HG03175 (cell line): ENCODE measurements around the gene SPOCK3.
"Not testable (repeated sequence)": the region's sequence is repeated elsewhere in the genome, so short reads cannot be mapped to it uniquely, and the experiment has no call there.

Experiments used
- ATAC-seq: cut with Tn5 transposase; IDR thresholded peaks from one replicate; pipeline ENCODE4 v1.9.1; 2021; ENCODE audit warnings: mild to moderate bottlenecking, moderate library complexity; ENCODE audit not compliant: unreplicated experiment

SPOCK3 gene

GRCh38 chr4:167234316-167234881 is at the start of gene SPOCK3:
SPOCK3 (minus strand) TSS chr4:167234494.
- ATAC-seq: peak; percentile 33

DNA sequence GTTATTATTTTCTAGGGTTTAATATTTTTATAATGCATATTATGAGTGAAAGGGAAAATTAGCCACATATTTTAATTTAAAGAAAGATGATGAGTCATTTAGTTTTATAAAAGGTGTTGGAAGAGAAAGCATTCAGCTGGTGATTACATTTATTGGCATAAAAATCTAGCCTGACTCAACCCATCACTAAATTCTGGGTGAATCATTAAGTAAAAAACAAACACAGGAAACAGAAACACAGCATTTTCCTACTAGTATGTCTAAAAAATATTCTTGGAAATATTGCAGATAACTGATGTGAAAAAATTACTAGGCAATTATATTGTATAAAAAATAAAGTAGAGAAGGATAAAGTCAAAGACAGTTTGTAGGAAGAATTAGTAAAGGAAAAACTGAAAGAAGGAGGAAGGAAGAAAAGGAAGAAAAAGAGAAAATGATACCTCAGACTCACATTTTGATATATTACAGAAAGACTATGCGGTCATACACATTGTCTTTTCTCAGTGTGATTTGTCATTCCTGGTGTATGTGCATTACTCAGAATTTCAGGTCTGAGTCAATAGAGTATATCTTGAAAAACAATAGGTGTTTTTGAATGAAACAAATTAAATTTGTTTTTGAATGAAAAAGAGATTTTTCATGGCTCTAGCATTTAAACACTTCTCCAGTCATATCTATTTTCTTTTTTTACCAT is 48.0 kb upstream of the SPOCK3 start:
- ATAC-seq: no peak

GRCh38 chr4:167281545-167281944 is 47.3 kb upstream of the SPOCK3 start:
- ATAC-seq: not testable (repeated sequence)

DNA sequence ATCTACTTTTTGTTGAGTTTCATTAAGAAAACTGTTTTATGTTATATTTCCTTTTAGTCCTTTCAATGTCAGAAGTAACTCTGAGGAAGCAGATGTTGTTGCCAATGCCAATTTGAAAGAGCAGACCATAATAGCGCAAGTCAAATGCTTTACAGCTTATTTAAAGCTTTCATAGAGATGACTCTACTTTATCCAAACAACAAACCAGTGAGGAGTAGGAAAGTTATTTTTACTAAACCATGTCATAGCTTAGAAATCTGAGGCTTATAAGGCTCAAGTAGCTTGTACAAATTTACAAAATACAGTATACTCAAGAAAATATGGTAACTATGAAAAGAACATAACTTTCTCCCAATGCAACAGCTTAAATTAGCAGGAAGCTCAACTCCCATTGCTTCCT is 40.1 kb upstream of the SPOCK3 start:
- ATAC-seq: no peak

GRCh38 chr4:167265231-167265630 is 30.9 kb upstream of the SPOCK3 start:
- ATAC-seq: no peak

DNA sequence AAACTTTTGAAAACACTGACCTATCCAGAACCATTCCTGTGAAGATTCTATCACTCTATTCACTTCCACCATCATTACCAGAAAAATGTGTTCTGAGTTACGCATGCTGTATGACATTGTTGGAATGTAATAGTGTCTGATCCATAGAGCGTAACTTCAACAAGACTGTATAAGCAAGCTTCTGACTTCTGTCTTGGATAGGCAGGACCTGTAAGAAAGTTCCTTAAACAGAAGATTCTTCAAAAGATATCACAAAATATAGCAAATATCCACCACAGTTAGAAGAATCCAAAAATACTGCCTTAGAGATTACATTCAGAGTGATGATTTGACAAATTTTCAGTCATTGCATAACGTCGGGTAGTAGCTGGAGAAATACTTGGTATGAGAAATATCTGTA is 14.0 kb upstream of the SPOCK3 start:
- ATAC-seq: no peak

- no peak for ATAC-seq
Observed at GRCh38 chr4:167239627-167240026, 5.3 kb upstream of the SPOCK3 start.

- ATAC-seq: no peak
Observed at GRCh38 chr4:167238226-167238625, 3.9 kb upstream of the SPOCK3 start.

DNA sequence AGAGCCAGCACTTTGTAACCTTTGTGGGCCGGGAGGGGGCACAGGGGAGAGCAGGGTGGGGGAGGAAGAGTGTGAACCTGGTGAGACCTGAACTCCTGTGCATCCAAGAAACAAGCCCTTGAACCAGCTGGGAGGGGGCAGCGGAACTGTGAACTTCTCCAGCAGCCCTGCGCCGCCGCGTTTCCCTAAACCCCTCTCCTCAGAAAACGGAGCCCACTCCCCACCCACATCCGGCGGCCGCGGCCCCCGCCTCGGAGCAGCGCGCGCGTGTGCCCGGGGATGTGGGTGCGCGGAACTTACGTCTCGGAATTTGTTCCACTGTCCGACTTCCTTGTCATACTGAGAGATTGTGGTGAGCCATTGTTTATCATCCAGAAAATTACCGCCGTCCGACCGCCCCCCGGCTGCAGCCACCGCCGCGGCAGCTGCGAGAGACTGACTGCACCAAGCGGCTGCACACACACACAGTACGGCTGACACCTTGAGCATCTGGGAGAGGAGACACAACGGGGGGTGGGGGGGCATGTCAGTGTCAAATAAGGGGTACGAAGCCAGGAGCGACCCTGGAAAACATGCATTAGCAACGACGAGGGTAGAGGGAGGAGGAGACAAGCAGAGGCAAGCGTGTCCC is 494 bp downstream of the SPOCK3 start:
- ATAC-seq: peak; percentile 53

DNA sequence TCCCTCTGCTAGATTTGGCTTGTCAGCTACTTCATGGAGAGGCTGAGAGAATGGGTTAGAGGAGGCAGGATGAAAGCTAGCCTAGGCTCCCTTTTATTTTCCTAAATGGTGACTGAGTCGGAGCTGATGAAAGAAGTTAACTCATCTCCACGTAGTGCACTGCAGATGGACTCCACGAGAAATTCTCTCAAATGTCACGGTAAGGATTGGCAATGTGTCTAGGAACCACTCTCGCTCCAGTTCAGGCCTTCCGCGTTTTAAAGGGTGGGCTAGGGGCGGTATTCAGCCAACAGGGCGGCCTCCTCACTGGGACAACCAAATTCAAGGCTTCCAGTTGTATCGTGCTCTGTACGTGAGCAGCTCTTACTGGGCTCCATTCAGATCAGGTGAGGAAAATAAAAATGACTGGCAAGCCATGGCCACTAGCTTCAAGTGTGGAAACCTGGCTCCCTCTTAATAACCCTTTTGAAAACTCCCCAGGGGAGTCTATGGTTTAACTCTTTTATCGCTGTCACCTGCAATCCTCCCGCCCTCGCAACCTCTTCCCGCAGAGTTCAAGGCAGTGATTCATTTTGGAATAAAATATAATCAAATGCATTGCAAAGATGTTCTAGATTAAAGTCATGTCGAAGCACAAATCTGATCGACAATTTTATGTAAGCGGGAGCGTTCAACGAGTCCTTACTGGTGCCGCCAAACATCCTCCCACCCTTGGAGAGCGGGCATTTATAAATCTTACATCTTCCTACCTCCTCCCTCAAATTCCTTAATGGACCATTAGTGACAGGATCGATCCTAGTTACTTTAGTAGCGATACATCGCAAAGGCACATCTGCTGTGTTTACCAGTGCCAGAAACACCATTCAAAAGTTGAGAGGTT is 1.2 kb downstream of the SPOCK3 start:
- ATAC-seq: no peak

DNA sequence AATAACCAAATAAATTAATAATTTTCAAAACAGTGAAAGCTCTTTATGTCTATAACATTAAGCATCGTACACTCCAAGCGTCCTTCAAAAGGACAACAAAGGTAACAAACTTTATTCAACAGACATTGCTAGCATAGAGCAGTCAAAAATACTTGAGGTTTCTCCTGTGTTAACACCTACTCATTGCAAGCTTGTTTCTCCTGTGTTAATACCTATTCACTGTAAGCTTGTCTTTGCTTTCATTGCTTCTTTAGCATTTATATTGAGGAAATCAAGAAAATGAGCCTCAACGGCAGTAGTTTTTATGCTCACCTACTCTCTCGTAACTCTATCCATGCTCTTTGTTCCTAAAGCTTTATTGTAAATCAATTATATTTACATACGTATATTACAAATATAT is 3.5 kb downstream of the SPOCK3 start:
- no peak for ATAC-seq

- peak; percentile 96 for ATAC-seq
Observed at GRCh38 chr4:167222099-167222498, 12.2 kb downstream of the SPOCK3 start.

GRCh38 chr4:167221084-167221483 is 13.2 kb downstream of the SPOCK3 start:
- no peak for ATAC-seq

DNA sequence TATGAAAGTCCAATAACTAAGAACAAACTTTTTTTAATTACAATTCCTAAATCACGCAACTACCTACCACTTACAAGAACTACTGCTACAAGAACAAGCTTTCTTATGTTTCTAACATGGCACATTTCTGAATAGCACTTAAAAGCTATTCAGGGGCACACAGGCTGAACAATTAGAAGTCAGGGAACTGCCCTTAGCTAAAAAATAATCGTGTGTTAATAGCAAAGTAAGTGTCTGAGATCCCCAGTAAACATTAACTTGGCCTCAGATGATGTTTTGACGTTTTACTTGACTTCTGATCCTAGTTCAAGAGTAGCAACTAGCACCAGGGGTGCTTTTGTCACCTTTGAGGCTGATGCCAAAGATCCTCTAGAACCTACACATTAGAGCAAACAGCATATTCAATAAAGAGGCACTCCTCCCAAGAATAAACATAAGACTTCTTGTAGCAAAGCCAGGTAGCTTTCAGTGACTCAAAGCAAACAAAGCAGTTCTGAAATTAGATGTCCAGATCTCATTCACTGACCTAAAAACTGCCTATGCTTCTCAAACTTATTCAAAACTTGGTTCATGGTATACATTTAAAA is 16.2 kb downstream of the SPOCK3 start:
- ATAC-seq: no peak

DNA sequence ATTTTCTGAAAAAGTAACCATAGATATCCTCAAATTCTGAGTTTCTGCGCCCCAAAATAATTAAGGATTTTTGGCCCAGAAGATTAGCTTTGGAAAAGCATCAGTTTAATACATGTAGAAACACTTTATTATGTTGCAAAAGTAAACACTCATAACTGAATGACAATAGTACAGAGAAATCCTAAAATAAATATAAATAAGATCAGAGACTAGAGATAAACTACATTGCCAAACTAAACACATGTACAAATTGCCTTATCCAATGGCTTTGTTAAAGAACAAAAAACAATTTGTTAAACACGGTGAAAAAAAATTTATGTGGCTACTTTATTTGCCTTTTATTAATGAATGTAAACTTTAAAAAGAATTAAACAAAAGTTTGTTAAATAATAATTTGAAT is 17.5 kb downstream of the SPOCK3 start:
- ATAC-seq: no peak

- no peak for ATAC-seq
Observed at GRCh38 chr4:167210166-167210565, 24.1 kb downstream of the SPOCK3 start.

- ATAC-seq: no peak
Observed at GRCh38 chr4:167196344-167197012, 37.8 kb downstream of the SPOCK3 start.

GRCh38 chr4:167190379-167190778 is 43.9 kb downstream of the SPOCK3 start:
- no peak for ATAC-seq

DNA sequence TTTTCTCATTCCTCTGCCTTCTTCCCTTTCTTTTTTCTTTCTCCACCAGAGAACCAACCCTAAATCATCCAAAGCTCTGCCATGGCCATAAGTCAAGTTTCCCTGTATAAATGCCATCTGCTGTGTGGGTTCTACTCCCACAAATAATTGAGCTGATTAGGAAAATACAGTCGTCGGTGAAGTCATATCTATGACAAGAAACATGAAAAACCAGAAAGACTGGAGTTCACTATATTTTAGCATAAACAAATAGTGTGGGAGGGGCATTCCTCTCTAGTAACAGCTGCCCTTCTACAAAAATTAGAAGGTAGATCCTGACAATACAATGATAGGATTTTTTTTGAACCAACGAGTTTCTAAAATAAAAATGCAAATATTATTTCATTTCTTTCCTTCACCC is 48.8 kb downstream of the SPOCK3 start:
- no peak for ATAC-seq

DNA sequence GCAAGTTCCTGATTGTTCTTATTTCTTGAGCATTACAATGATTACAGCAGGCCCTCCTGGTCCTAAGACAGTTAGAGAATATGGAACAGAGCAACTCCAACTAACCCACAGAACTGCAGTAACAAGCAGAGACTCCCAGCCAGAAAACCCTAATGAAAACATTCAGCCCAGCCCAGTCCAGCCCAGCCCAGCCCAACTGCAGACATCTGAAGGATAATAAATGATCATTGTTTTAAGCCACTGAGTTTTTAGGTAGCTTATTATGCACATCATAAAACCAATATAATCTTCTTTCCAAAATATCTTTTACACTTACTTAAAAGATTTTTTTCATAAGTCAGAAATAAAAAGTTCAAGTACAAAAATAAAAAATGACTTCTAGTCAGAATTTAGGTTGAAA is 51.3 kb downstream of the SPOCK3 start:
- ATAC-seq: no peak

GRCh38 chr4:167177925-167178324 is 56.4 kb downstream of the SPOCK3 start:
- no peak for ATAC-seq
